ENCODE results near the gene PCGF6. TPM values are rescaled to one million over a fixed set of nuclear protein-coding genes. Genes with fewer than 3 reads are reported as not detected.
"Not testable (repeated sequence)": the region's sequence is repeated elsewhere in the genome, so short reads cannot be mapped to it uniquely, and the experiment has no call there.

The PCGF6 gene
- total and polyA plus RNA-seq, 7 experiments from 2014 or later, result 4.3 to 12.0 (median 6.8) TPM

- Mint-ChIP-seq H3K4me1 (peaks cover 4 to 11% (median 6%) of the 10 kb centered on the region in 7 donors), H3K9me3 (peaks cover 0 to 11% (median 6%) of the 10 kb centered on the region in 11 donors), H3K27me3 (peaks cover 56 to 75% (median 61%) of the 10 kb centered on the region in 5 donors), H3K27ac (no peak overlapping the region), H3K4me3 (peak overlapping the region in 8 of 10 donors; percentile 27 to 74 (median 50)), H3K36me3 (peaks cover 0 to 6% (median 3%) of the 10 kb centered on the region in 5 donors)
- ChIA-PET CTCF (no interaction called here), POLR2A (no interaction called here)
- no peak for ATAC-seq
- peaks cover 0 to 5% (median 0%) of the 10 kb centered on the region in 3 experiments for H3K9me3 ChIP-seq (ENCODE audit: control insufficient read depth in 2 of 3, low read length in 3 of 3)
- no peak overlapping the region for H3K27ac ChIP-seq (ENCODE audit: low read depth, low read length)
- no peaks in the 10 kb centered on the region for H3K36me3 ChIP-seq (ENCODE audit: control insufficient read depth in 2 of 3, insufficient read depth in 3 of 3, low read length in 3 of 3)
- H3K27me3 ChIP-seq (ENCODE audit: control insufficient read depth in 2 of 2, insufficient read depth in 2 of 2, low read length in 2 of 2), result peaks cover 0 to 10% of the 10 kb centered on the region in 2 donors
- H3K4me3 ChIP-seq (ENCODE audit: low read length), result no peak overlapping the region
- no peak for DNase-seq
- intact Hi-C loops (cut with micrococcal nuclease), result no loop called here
- H3K4me1 ChIP-seq (ENCODE audit: control insufficient read depth in 2 of 2, insufficient read depth in 2 of 2, low read length in 2 of 2), result no peaks in the 10 kb centered on the region
Observed at GRCh38 chr10:103276251-103276895, 74.6 kb downstream of the PCGF6 start.

GRCh38 chr10:103273041-103273441, 77.9 kb downstream of the PCGF6 start:
- POLR2A ChIA-PET, result no interaction called here
- CTCF ChIA-PET, result no interaction called here
- Histone ChIP-seq H3K4me1 (ENCODE audit: control insufficient read depth in 2 of 2, insufficient read depth in 2 of 2, low read length in 2 of 2) (no peaks in the 10 kb centered on the region), H3K27me3 (ENCODE audit: control insufficient read depth in 2 of 2, insufficient read depth in 2 of 2, low read length in 2 of 2) (peaks cover 0 to 4% of the 10 kb centered on the region in 2 donors), H3K9me3 (ENCODE audit: control insufficient read depth in 2 of 3, low read length in 3 of 3) (no peaks in the 10 kb centered on the region), H3K4me3 (ENCODE audit: low read length) (no peak overlapping the region), H3K36me3 (ENCODE audit: control insufficient read depth in 2 of 3, insufficient read depth in 3 of 3, low read length in 3 of 3) (no peaks in the 10 kb centered on the region), H3K27ac (ENCODE audit: low read depth, low read length) (no peak overlapping the region)
- Mint-ChIP-seq H3K9me3 (no peaks in the 10 kb centered on the region), H3K36me3 (no peaks in the 10 kb centered on the region), H3K27ac (no peak overlapping the region), H3K4me1 (peaks cover 0 to 11% (median 0%) of the 10 kb centered on the region in 7 donors), H3K4me3 (no peak overlapping the region), H3K27me3 (peaks cover 32 to 51% (median 38%) of the 10 kb centered on the region in 5 donors)
- ATAC-seq (no peak), DNase-seq (no peak)
- intact Hi-C loops (cut with micrococcal nuclease), result no loop called here

GRCh38 chr10:103265717-103266329, 85.1 kb downstream of the PCGF6 start:
- Mint-ChIP-seq H3K4me1 (no peaks in the 10 kb centered on the region), H3K27me3 (peaks cover 23 to 70% (median 45%) of the 10 kb centered on the region in 5 donors), H3K4me3 (no peak overlapping the region), H3K27ac (no peak overlapping the region), H3K9me3 (peaks cover 0 to 10% (median 5%) of the 10 kb centered on the region in 11 donors), H3K36me3 (peaks cover 0 to 5% (median 2%) of the 10 kb centered on the region in 5 donors)
- intact Hi-C loops (cut with micrococcal nuclease), result loop anchor here (1.0 to 2.0 kb wide), 2 partner anchors 13 kb away; no protein-coding TSS in a partner anchor
- no peak overlapping the region for H3K27ac ChIP-seq (ENCODE audit: low read depth, low read length)
- no peaks in the 10 kb centered on the region for H3K27me3 ChIP-seq (ENCODE audit: control insufficient read depth in 2 of 2, insufficient read depth in 2 of 2, low read length in 2 of 2)
- no peak overlapping the region for H3K4me3 ChIP-seq (ENCODE audit: low read length)
- POLR2A ChIA-PET, result no interaction called here
- no peaks in the 10 kb centered on the region for H3K4me1 ChIP-seq (ENCODE audit: control insufficient read depth in 2 of 2, insufficient read depth in 2 of 2, low read length in 2 of 2)
- H3K9me3 ChIP-seq (ENCODE audit: control insufficient read depth in 2 of 3, low read length in 3 of 3), result no peaks in the 10 kb centered on the region
- DNase-seq (peak in 6 of 9 donors; percentile 16 to 40 (median 28)), ATAC-seq (no peak)
- no peaks in the 10 kb centered on the region for H3K36me3 ChIP-seq (ENCODE audit: control insufficient read depth in 2 of 3, insufficient read depth in 3 of 3, low read length in 3 of 3)
- CTCF ChIA-PET, result no interaction called here

GRCh38 chr10:103262229-103262628, 88.7 kb downstream of the PCGF6 start:
- Mint-ChIP-seq H3K27ac (no peak overlapping the region), H3K4me3 (no peak overlapping the region), H3K36me3 (peaks cover 4 to 14% (median 6%) of the 10 kb centered on the region in 5 donors), H3K27me3 (peaks cover 19 to 68% (median 34%) of the 10 kb centered on the region in 5 donors), H3K9me3 (peaks cover 0 to 30% (median 12%) of the 10 kb centered on the region in 11 donors), H3K4me1 (no peaks in the 10 kb centered on the region)
- no peak for DNase-seq
- Histone ChIP-seq H3K27me3 (ENCODE audit: control insufficient read depth in 2 of 2, insufficient read depth in 2 of 2, low read length in 2 of 2) (no peaks in the 10 kb centered on the region), H3K27ac (ENCODE audit: low read depth, low read length) (no peak overlapping the region), H3K36me3 (ENCODE audit: control insufficient read depth in 2 of 3, insufficient read depth in 3 of 3, low read length in 3 of 3) (no peaks in the 10 kb centered on the region), H3K9me3 (ENCODE audit: control insufficient read depth in 2 of 3, low read length in 3 of 3) (no peaks in the 10 kb centered on the region), H3K4me1 (ENCODE audit: control insufficient read depth in 2 of 2, insufficient read depth in 2 of 2, low read length in 2 of 2) (no peaks in the 10 kb centered on the region), H3K4me3 (ENCODE audit: low read length) (no peak overlapping the region)
- no peak for ATAC-seq
- CTCF ChIA-PET, result no interaction called here
- POLR2A ChIA-PET, result no interaction called here
- intact Hi-C loops (cut with micrococcal nuclease), result no loop called here

- Mint-ChIP-seq H3K27ac (no peak overlapping the region), H3K9me3 (peaks cover 0 to 25% (median 12%) of the 10 kb centered on the region in 11 donors), H3K36me3 (peaks cover 4 to 14% (median 6%) of the 10 kb centered on the region in 5 donors), H3K27me3 (peaks cover 9 to 50% (median 21%) of the 10 kb centered on the region in 5 donors), H3K4me1 (peaks cover 0 to 1% (median 0%) of the 10 kb centered on the region in 7 donors), H3K4me3 (no peak overlapping the region)
- no peak for DNase-seq
- ChIA-PET CTCF (no interaction called here), POLR2A (no interaction called here)
- H3K27ac ChIP-seq (ENCODE audit: low read depth, low read length), result no peak overlapping the region
- H3K4me3 ChIP-seq (ENCODE audit: low read length), result no peak overlapping the region
- ATAC-seq, result no peak
- H3K4me1 ChIP-seq (ENCODE audit: control insufficient read depth in 2 of 2, insufficient read depth in 2 of 2, low read length in 2 of 2), result no peaks in the 10 kb centered on the region
- no peaks in the 10 kb centered on the region for H3K36me3 ChIP-seq (ENCODE audit: control insufficient read depth in 2 of 3, insufficient read depth in 3 of 3, low read length in 3 of 3)
- no peaks in the 10 kb centered on the region for H3K27me3 ChIP-seq (ENCODE audit: control insufficient read depth in 2 of 2, insufficient read depth in 2 of 2, low read length in 2 of 2)
- H3K9me3 ChIP-seq (ENCODE audit: control insufficient read depth in 2 of 3, low read length in 3 of 3), result no peaks in the 10 kb centered on the region
- intact Hi-C loops (cut with micrococcal nuclease), result no loop called here
Observed at GRCh38 chr10:103259989-103260388, 91.0 kb downstream of the PCGF6 start.

- DNase-seq; H3K27ac Mint-ChIP-seq; H3K4me1 ChIP-seq (ENCODE audit: control insufficient read depth in 2 of 2, insufficient read depth in 2 of 2, low read length in 2 of 2); H3K4me3 ChIP-seq (ENCODE audit: low read length); ATAC-seq; H3K27me3 ChIP-seq (ENCODE audit: control insufficient read depth in 2 of 2, insufficient read depth in 2 of 2, low read length in 2 of 2); CTCF ChIA-PET; H3K4me1 Mint-ChIP-seq; H3K9me3 ChIP-seq (ENCODE audit: control insufficient read depth in 2 of 3, low read length in 3 of 3); H3K36me3 ChIP-seq (ENCODE audit: control insufficient read depth in 2 of 3, insufficient read depth in 3 of 3, low read length in 3 of 3); H3K27ac ChIP-seq (ENCODE audit: low read depth, low read length); intact Hi-C loops (cut with micrococcal nuclease); POLR2A ChIA-PET; H3K4me3 Mint-ChIP-seq: not testable (repeated sequence)
- peaks cover 7 to 43% (median 21%) of the 10 kb centered on the region in 5 donors for H3K27me3 Mint-ChIP-seq
- H3K9me3 Mint-ChIP-seq, result peaks cover 0 to 25% (median 11%) of the 10 kb centered on the region in 11 donors
- peaks cover 4 to 14% (median 6%) of the 10 kb centered on the region in 5 donors for H3K36me3 Mint-ChIP-seq
Observed at GRCh38 chr10:103258928-103259327, 92.0 kb downstream of the PCGF6 start.

All from naive thymus-derived CD4-positive, alpha-beta T cell (primary cell).